ENCODE results near the gene SRGN. TPM values are rescaled to one million over a fixed set of nuclear protein-coding genes. Genes with fewer than 3 reads are reported as not detected.

The SRGN gene
- total and polyA plus RNA-seq, 7 experiments from 2014 or later = 66.6 to 748 (median 118) TPM

DNA sequence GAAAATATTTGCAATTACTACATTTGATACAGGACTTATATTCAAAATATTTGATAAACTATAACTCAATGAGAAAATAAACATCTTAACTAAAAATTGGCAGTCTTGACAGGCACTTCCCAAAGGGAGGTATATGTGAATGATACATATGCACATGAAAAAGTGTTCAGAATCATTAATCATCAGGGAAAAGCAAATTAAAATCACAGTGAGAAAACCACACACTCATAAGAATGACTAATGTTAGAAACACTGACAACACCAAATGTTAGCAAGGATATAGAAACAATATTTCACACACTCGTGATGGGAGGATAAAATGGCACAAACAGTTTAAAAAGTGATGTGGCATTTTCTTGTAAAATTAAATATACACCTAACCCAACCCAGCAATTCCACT lies 32.0 kb downstream of the SRGN start:
- no peak overlapping the region for H3K27ac Mint-ChIP-seq
- Histone ChIP-seq H3K27ac (ENCODE audit: low read depth, low read length) (no peak overlapping the region), H3K36me3 (ENCODE audit: control insufficient read depth in 2 of 3, insufficient read depth in 3 of 3, low read length in 3 of 3) (no peaks in the 10 kb centered on the region), H3K27me3 (ENCODE audit: control insufficient read depth in 2 of 2, insufficient read depth in 2 of 2, low read length in 2 of 2) (no peaks in the 10 kb centered on the region), H3K4me3 (ENCODE audit: low read length) (no peak overlapping the region), H3K4me1 (ENCODE audit: control insufficient read depth in 2 of 2, insufficient read depth in 2 of 2, low read length in 2 of 2) (peaks cover 0 to 5% of the 10 kb centered on the region in 2 donors), H3K9me3 (ENCODE audit: control insufficient read depth in 2 of 3, low read length in 3 of 3) (no peaks in the 10 kb centered on the region)
- no peaks in the 10 kb centered on the region for H3K9me3 Mint-ChIP-seq
- intact Hi-C loops (cut with micrococcal nuclease) = loop anchor here (5.0 to 10.0 kb wide), 5 partner anchors 595 to 1358 kb away; partner anchors contain the start of genes SIRT1 (in 2 of the 2), HNRNPH3 (in 1 of the 2), PBLD (in 1 of the 2) and RUFY2 (in 1 of the 2)
- H3K4me3 Mint-ChIP-seq = no peak overlapping the region
- CTCF ChIA-PET = interaction anchor here (0.6 kb wide), 1 partner anchor 25 kb away, joined by 7 read pairs; no protein-coding TSS in a partner anchor
- H3K27me3 Mint-ChIP-seq = peaks cover 0 to 6% (median 0%) of the 10 kb centered on the region in 5 donors
- POLR2A ChIA-PET = no interaction called here
- no peak for DNase-seq
- no peaks in the 10 kb centered on the region for H3K36me3 Mint-ChIP-seq
- no peak for ATAC-seq
- H3K4me1 Mint-ChIP-seq = peaks cover 1 to 13% (median 10%) of the 10 kb centered on the region in 7 donors

DNA sequence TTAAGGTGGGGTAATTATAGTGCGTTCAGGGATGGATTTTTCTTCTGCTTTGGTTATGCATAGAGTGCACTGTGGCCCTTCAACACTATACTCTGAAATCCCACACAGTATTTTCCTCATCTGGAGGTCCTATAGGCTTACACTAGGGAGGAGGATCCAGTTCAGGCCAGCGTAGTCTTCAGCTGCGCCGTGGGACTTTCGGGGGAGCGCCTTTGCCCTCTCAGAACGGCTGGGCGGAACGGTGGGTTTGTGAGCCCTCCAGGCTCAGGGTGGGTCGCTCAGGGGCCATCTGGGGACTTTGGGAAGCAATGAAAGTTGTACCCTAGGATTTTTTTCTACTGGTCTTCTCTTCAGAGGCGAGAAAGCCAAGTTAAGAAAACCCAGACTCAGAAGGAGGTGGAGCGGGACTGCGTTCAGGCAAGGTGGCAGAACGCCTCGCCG lies 35.4 kb downstream of the SRGN start:
- ChIA-PET POLR2A (interaction anchor here (1.6 kb wide), 1 partner anchor 110 kb away, joined by 3 read pairs; no protein-coding TSS in a partner anchor), CTCF (interaction anchor here (1.9 kb wide), 1 partner anchor 30 kb away, joined by 12 read pairs; no protein-coding TSS in a partner anchor)
- H3K27ac Mint-ChIP-seq = peak overlapping the region; percentile 92 to 98 (median 97)
- peak overlapping the region; percentile 85 for H3K4me3 ChIP-seq (ENCODE audit: low read length)
- ATAC-seq (peak; percentile 14), DNase-seq (no peak)
- peaks cover 0 to 1% (median 0%) of the 10 kb centered on the region in 5 donors for H3K36me3 Mint-ChIP-seq
- H3K4me1 Mint-ChIP-seq = peaks cover 5 to 32% (median 30%) of the 10 kb centered on the region in 7 donors
- H3K27me3 ChIP-seq (ENCODE audit: control insufficient read depth in 2 of 2, insufficient read depth in 2 of 2, low read length in 2 of 2) = no peaks in the 10 kb centered on the region
- H3K4me3 Mint-ChIP-seq = peak overlapping the region; percentile 89 to 97 (median 94)
- H3K4me1 ChIP-seq (ENCODE audit: control insufficient read depth in 2 of 2, insufficient read depth in 2 of 2, low read length in 2 of 2) = peaks cover 8 to 16% of the 10 kb centered on the region in 2 donors
- H3K36me3 ChIP-seq (ENCODE audit: control insufficient read depth in 2 of 3, insufficient read depth in 3 of 3, low read length in 3 of 3) = no peaks in the 10 kb centered on the region
- peaks cover 0 to under 1% (median 0%) of the 10 kb centered on the region in 5 donors for H3K27me3 Mint-ChIP-seq
- intact Hi-C loops (cut with micrococcal nuclease) = loop anchor here (1.0 to 10.0 kb wide), 14 partner anchors 30 to 1361 kb away; partner anchors contain the start of genes DDX50 (in 2 of the 2), SIRT1 (in 2 of the 2), DDX21 (in 1 of the 2) and HNRNPH3 (in 1 of the 2)
- no peaks in the 10 kb centered on the region for H3K9me3 ChIP-seq (ENCODE audit: control insufficient read depth in 2 of 3, low read length in 3 of 3)
- H3K27ac ChIP-seq (ENCODE audit: low read depth, low read length) = peak overlapping the region; percentile 94
- H3K9me3 Mint-ChIP-seq = no peaks in the 10 kb centered on the region

DNA sequence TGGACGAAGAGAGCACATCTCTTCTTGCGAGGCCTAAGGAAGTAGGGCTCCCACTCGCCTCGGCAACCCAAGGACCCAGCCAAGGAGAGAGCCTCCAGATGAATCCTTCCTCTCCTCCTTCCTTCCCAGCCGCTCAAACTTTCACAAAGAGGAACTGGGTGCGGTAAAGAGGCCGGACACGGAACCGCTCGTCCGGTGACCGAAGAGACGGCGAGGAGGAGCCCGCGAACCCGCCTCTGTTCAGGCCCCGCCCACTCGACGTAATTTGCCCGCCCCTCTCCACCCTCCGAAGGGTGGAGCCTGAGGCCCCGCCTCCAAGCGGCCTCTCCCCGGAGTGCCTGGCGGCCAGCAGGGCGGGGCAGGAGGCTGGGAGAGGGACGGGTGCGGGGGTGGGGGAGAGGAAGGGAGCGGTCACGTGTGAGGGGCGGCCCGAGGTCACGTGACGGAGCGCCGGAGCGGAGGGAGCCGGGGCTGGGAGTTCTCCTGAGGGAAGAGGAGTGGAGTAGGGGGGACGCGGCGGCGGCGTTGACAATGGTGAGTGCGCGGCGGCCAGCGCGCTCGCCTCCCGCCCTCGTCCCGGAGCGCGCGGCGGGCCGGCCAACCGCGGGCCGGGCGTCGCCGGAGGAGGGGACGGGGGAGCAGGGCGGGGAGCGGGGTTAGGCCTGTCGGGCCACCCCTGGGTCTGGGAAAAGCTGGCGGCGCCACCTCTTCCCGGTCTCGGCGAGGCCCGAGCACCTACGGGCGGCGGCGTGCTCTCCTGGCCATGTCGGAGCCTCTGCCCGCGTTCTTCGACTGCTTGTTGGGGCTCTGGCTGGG lies 36.1 kb downstream of the SRGN start, which contains the start of gene VPS26A:
VPS26A (plus strand) TSS at position 432 of the 816 bp plus-strand sequence; CDS start at position 532, 100 bp downstream.
- intact Hi-C loops (cut with micrococcal nuclease) = loop anchor here (1.0 to 10.0 kb wide), 23 partner anchors 8 to 1362 kb away; partner anchors contain the start of genes DDX21 (in 2 of the 2), DDX50 (in 2 of the 2), HNRNPH3 (in 2 of the 2) and KIFBP (in 2 of the 2)
- H3K27ac Mint-ChIP-seq = peak within 1 kb of the TSS; percentile 92 to 98 (median 97)
- Histone ChIP-seq H3K36me3 (ENCODE audit: control insufficient read depth in 2 of 3, insufficient read depth in 3 of 3, low read length in 3 of 3) (no peaks in the 10 kb centered on the region), H3K27me3 (ENCODE audit: control insufficient read depth in 2 of 2, insufficient read depth in 2 of 2, low read length in 2 of 2) (no peaks in the 10 kb centered on the region), H3K4me3 (ENCODE audit: low read length) (peak within 1 kb of the TSS; percentile 85), H3K4me1 (ENCODE audit: control insufficient read depth in 2 of 2, insufficient read depth in 2 of 2, low read length in 2 of 2) (peaks cover 8 to 16% of the 10 kb centered on the region in 2 donors), H3K27ac (ENCODE audit: low read depth, low read length) (peak within 1 kb of the TSS; percentile 94), H3K9me3 (ENCODE audit: control insufficient read depth in 2 of 3, low read length in 3 of 3) (no peaks in the 10 kb centered on the region)
- H3K4me3 Mint-ChIP-seq = peak within 1 kb of the TSS; percentile 93 to 99 (median 96)
- ATAC-seq (peak; percentile 99), DNase-seq (peak; percentile 97 to 100 (median 99))
- no peaks in the 10 kb centered on the region for H3K9me3 Mint-ChIP-seq
- ChIA-PET POLR2A (interaction anchor here (0.6 to 1.6 kb wide), 10 partner anchors 9 to 508 kb away, joined by 3 to 5 read pairs (median 4); partner anchors contain the start of genes DDX21, SRGN and SUPV3L1), CTCF (interaction anchor here (0.5 to 1.1 kb wide), 2 partner anchors 122 to 135 kb away, joined by 4 to 5 read pairs; partner anchors contain the start of gene KIFBP)
- peaks cover 5 to 37% (median 35%) of the 10 kb centered on the region in 7 donors for H3K4me1 Mint-ChIP-seq
- H3K36me3 Mint-ChIP-seq = peaks cover 0 to 2% (median 0%) of the 10 kb centered on the region in 5 donors
- H3K27me3 Mint-ChIP-seq = no peaks in the 10 kb centered on the region

DNA sequence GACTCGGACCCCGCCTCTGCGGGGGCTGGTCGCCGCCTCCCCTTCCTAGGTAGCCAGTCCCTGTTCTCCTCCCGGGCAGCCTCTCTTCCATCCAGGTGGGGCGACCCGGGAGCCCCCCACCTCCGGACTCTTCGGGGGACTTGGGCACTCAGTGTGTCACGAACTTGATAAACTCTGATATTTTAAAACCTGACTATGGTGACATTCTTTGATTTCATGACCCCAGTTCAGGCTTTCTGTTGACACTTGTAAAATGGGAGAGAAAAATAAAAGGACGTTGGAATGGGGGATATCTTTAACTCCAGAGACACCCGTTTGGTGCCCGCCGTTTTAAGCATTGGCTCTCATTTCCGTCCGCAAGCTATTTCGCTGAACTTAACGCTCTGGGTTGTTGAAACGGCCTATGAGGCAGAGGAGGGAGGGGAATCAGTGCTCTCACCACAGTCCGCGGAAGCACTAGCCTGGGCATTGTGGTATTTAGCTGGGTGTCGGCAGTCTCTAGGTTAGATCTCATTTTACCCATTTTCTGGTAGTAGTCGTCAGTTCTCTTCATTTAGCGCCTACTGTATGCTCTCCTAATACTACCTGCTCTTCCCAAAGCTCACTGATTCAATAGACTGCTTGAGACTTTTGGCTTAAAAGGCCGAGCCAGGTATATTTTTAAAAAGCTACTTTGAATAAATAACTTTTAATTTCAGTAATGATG lies 36.8 kb downstream of the SRGN start:
- no peak for ATAC-seq
- CTCF ChIA-PET = interaction anchor here (0.5 to 1.2 kb wide), 5 partner anchors 64 to 284 kb away, joined by 3 to 5 read pairs (median 4); partner anchors contain the start of gene KIFBP
- H3K27me3 ChIP-seq (ENCODE audit: control insufficient read depth in 2 of 2, insufficient read depth in 2 of 2, low read length in 2 of 2) = no peaks in the 10 kb centered on the region
- Mint-ChIP-seq H3K9me3 (no peaks in the 10 kb centered on the region), H3K4me3 (peak overlapping the region; percentile 93 to 99 (median 95)), H3K4me1 (peaks cover 6 to 43% (median 38%) of the 10 kb centered on the region in 7 donors), H3K27me3 (no peaks in the 10 kb centered on the region), H3K27ac (peak overlapping the region; percentile 84 to 98 (median 92)), H3K36me3 (peaks cover 0 to 4% (median 0%) of the 10 kb centered on the region in 5 donors)
- H3K9me3 ChIP-seq (ENCODE audit: control insufficient read depth in 2 of 3, low read length in 3 of 3) = no peaks in the 10 kb centered on the region
- H3K36me3 ChIP-seq (ENCODE audit: control insufficient read depth in 2 of 3, insufficient read depth in 3 of 3, low read length in 3 of 3) = no peaks in the 10 kb centered on the region
- H3K27ac ChIP-seq (ENCODE audit: low read depth, low read length) = peak overlapping the region; percentile 94
- POLR2A ChIA-PET = interaction anchor here (0.6 to 1.6 kb wide), 15 partner anchors 8 to 507 kb away, joined by 3 to 5 read pairs (median 3); partner anchors contain the start of genes DDX21, SRGN and SUPV3L1
- peaks cover 8 to 20% of the 10 kb centered on the region in 2 donors for H3K4me1 ChIP-seq (ENCODE audit: control insufficient read depth in 2 of 2, insufficient read depth in 2 of 2, low read length in 2 of 2)
- DNase-seq = peak in 7 of 9 donors; percentile 15 to 40 (median 37)
- H3K4me3 ChIP-seq (ENCODE audit: low read length) = peak overlapping the region; percentile 85
- intact Hi-C loops (cut with micrococcal nuclease) = loop anchor here (1.0 to 10.0 kb wide), 17 partner anchors 8 to 1362 kb away; partner anchors contain the start of genes HNRNPH3 (in 2 of the 2), PBLD (in 2 of the 2), SIRT1 (in 2 of the 2) and CCAR1 (in 1 of the 2)

DNA sequence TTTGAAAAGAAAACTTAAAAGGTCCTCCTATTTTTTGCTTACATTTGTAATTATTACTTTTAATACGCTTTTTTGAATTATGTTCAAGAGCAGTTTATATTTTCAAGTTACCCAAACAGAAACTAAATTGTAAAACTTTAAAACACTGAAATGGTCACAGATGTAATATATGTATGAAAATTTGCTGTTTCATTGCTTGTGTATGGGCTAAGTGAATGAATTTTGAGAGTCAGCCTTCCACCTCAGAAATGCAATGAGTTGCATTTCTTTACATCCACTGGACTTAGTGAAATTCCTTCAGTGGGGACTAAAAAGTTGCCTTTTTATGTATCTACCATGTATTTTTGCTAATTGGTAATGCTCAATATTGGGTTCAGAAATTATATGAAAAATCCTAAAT lies 37.7 kb downstream of the SRGN start:
- Histone ChIP-seq H3K4me3 (ENCODE audit: low read length) (no peak overlapping the region), H3K27ac (ENCODE audit: low read depth, low read length) (peak overlapping the region; percentile 94), H3K27me3 (ENCODE audit: control insufficient read depth in 2 of 2, insufficient read depth in 2 of 2, low read length in 2 of 2) (no peaks in the 10 kb centered on the region), H3K9me3 (ENCODE audit: control insufficient read depth in 2 of 3, low read length in 3 of 3) (no peaks in the 10 kb centered on the region), H3K36me3 (ENCODE audit: control insufficient read depth in 2 of 3, insufficient read depth in 3 of 3, low read length in 3 of 3) (no peaks in the 10 kb centered on the region), H3K4me1 (ENCODE audit: control insufficient read depth in 2 of 2, insufficient read depth in 2 of 2, low read length in 2 of 2) (peaks cover 8 to 20% of the 10 kb centered on the region in 2 donors)
- peak overlapping the region; percentile 23 to 97 (median 94) for H3K4me3 Mint-ChIP-seq
- H3K4me1 Mint-ChIP-seq = peaks cover 14 to 51% (median 44%) of the 10 kb centered on the region in 7 donors
- ChIA-PET CTCF (interaction anchor here (0.5 to 1.2 kb wide), 2 partner anchors 65 to 283 kb away, joined by 4 read pairs; no protein-coding TSS in a partner anchor), POLR2A (interaction anchor here (0.6 to 1.4 kb wide), 8 partner anchors 12 to 292 kb away, joined by 3 to 5 read pairs (median 4); partner anchors contain the start of gene DDX21)
- H3K27me3 Mint-ChIP-seq = no peaks in the 10 kb centered on the region
- H3K9me3 Mint-ChIP-seq = no peaks in the 10 kb centered on the region
- ATAC-seq (no peak), DNase-seq (no peak)
- H3K36me3 Mint-ChIP-seq = peaks cover 0 to 4% (median 0%) of the 10 kb centered on the region in 5 donors
- intact Hi-C loops (cut with micrococcal nuclease) = loop anchor here (2.0 to 10.0 kb wide), 6 partner anchors 13 to 1241 kb away; partner anchors contain the start of genes HNRNPH3 (in 2 of the 2), PBLD (in 2 of the 2), SIRT1 (in 2 of the 2) and SLC25A16 (in 1 of the 2)
- peak overlapping the region in 1 of 9 donors; percentile 96 for H3K27ac Mint-ChIP-seq

Data from naive thymus-derived CD4-positive, alpha-beta T cell (primary cell).